HTERT RPE-1 (cell line): ENCODE results near the gene WFDC2.
"Not testable (repeated sequence)": the region's sequence is repeated elsewhere in the genome, so short reads cannot be mapped to it uniquely, and the experiment has no call there.

Source experiments
- in situ Hi-C: fragments of 300-500 bp; cut with MboI; formaldehyde crosslinking; loops from 4 replicates; pipeline ENCODE4 v1.14.3; 2020; ENCODE audit warnings: low sequenced_read_pairs

WFDC2 gene

DNA sequence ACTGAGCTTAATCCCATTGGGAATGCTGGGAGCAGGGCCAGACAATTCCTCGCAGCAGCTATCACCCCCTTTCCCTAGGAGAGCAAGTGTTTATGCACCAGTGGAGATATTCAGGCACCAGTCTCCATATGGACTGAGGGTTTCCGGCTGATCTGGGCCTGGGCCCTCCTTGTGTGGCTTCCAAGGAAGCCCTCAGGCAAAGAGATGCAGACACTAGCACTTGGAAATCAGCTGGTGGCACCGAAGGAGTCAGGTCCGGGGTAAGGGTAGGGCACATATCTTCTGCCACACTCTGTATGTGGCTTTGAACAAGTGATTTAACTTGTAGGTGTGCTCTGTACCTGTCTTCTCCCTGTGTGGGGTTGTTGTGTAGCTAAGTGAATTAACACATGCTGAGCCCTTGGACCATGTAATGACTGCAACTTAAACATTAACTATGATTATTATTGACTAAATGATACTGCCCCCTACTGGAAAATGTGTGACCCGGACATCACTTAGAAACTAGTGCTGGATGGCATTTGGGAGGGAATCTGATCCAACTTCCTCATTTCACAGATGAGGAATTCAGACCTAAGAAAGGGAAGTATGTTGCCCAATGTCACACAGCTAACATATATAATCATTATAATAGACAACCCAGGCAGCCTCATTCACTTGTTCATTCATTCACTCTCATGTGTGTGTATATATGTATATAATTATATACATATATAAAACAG, 19.3 kb upstream of the WFDC2 start:
- in situ Hi-C loops, result no loop called here

GRCh38 chr20:45452238-45452637, 17.3 kb upstream of the WFDC2 start:
- in situ Hi-C loops, result no loop called here

GRCh38 chr20:45452772-45453691, 16.5 kb upstream of the WFDC2 start:
- in situ Hi-C loops, result no loop called here

DNA sequence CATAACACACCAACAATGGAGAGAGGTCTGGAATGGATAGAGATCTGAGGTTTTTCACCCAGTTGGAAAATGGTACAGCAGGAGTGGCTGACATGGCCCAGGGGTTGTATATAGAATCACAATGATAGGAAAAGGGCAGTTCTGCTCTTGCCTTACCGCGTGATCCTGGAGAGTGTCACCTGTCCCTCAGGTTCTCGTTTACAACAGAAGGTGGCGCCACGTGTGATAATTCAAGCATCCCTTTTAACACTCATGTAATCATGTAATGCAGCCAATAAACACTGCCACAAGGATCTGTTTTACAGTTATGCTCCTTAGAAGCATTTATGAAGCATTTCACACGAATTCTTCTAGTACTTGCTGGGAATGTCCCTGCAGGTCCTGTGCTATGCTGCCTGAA, 12.9 kb upstream of the WFDC2 start:
- in situ Hi-C loops, result no loop called here

GRCh38 chr20:45459606-45460005, 9.9 kb upstream of the WFDC2 start:
- in situ Hi-C loops, result no loop called here

DNA sequence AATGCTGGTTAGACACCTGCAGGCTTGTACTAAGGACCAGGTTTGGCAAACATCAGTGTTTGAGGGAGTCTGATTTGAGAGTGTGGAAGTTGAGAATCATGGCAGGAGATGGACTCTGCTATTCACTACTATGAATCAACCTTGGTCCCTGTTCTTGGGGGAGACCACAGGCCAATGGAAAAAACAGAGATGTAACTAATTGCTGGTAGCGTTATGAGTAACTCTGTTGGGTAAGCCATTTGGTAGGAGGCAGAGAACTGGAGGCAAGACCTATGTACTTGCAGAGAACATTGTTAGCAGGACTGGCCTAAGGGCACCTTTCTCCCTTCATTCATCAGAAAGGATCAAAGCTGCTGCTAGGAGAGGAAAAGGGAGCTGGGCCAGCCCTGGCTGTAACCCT, 8.3 kb upstream of the WFDC2 start:
- in situ Hi-C loops, result no loop called here

DNA sequence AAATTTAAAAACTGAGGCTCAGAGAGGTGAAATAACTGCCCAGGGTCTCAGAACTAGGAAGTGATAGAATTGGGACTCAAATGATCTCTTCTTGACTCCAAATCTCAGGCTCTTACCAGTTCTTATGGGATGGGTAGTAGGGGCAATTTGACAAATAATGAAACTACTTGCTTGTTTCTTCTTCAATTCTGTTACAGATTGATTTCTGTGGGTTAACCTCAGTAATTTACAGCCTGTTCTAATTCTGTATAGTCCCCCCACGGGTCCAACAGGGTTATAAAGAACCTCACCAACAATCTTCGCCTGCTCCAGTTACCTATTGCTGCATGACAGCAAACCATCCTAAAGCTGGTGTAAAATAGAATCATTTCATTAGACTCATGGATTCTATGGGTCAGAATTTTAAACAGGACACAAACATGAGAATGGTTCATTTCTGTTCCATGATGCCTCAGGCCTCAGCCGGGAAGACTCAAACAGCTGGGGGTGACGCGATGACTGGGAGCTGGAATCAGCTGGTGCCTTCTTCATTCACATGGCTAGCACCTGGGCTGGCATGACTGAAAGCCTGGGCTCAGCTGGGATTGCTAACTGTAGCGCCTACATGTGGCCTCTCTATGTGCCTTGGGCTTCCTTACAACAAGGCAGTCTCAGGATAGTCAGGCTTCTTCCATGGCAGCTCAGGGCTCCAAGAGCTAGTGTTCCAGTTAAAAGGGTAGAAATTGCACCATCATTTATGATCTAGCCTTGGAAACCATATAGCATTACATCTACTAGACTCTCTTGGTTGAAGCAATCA, 6.6 kb upstream of the WFDC2 start:
- in situ Hi-C loops, result no loop called here

- in situ Hi-C loops, result no loop called here
Observed at GRCh38 chr20:45463709-45464108, 5.8 kb upstream of the WFDC2 start.

GRCh38 chr20:45465491-45466266, 3.9 kb upstream of the WFDC2 start:
- in situ Hi-C loops, result no loop called here

DNA sequence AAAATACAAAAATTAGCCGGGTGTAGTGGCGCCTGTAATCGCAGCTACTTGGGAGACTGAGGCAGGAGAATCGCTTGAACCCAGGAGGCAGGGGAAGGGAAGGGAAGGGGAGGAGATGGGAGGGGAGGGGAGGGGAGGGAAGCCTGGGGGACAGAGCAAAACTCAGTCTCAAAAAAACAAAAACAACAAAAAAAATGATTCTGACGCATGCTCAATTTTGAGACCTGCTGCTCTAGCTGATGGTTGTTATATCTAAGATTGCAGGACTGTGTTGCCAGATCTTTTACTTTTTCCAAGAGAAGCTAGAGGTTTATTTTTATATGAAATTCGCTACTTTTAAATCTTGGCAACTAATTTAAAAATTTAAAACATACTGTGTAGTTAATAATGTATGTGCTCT, 2.4 kb upstream of the WFDC2 start:
- in situ Hi-C loops, result no loop called here

- in situ Hi-C loops, result no loop called here
Observed at GRCh38 chr20:45467861-45468260, 1.7 kb upstream of the WFDC2 start.

GRCh38 chr20:45470262-45470931, 844 bp downstream of the WFDC2 start:
- in situ Hi-C loops, result no loop called here

GRCh38 chr20:45470937-45471336, 1.4 kb downstream of the WFDC2 start:
- in situ Hi-C loops, result no loop called here

GRCh38 chr20:45472286-45472685, 2.7 kb downstream of the WFDC2 start:
- in situ Hi-C loops, result not testable (repeated sequence)

DNA sequence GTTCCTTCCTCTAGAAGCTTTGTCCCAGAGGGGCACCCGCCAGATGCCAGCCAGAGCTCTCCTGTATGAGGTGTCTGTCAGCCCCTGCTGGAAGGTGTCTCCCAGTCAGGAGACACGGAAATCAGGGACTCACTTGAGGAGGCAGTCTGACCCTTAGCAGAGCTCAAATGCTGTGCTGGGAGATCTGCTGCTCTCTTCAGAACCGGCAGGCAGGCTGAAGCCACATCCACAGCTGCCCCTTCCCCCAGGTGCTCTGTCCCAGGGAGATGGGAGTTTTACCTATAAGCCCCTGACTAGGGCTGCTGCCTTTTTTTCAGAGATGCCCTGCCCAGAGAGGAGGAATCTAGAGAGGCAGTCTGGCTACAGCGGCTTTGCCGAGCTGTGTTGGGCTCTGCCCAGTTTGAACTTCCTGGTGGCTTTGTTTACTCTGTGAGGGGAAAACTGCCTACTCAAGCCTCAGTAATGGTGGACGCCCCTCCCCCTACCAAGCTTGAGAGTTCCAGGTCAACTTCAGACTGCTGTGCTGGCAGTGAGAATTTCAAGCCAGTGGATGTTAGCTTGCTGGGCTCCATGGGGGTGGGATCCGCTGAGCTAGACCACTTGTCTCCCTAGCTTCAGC, 8.1 kb downstream of the WFDC2 start:
- in situ Hi-C loops, result not testable (repeated sequence)

DNA sequence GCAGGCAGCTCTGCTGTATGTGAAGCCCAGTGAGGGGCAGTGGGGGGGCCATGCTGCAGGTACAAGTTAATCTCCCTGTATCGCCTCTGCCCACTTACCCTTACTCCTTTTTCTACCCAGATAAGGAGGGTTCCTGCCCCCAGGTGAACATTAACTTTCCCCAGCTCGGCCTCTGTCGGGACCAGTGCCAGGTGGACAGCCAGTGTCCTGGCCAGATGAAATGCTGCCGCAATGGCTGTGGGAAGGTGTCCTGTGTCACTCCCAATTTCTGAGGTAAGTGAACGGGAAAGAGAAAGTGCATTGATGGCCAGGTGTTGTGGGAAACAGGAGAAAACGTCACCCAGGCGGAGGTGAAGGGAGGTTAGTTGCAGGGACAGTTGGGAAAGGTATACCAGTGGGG, 10.3 kb downstream of the WFDC2 start:
- in situ Hi-C loops, result no loop called here

GRCh38 chr20:45484676-45485075, 15.1 kb downstream of the WFDC2 start:
- in situ Hi-C loops, result no loop called here

- in situ Hi-C loops, result no loop called here
Observed at GRCh38 chr20:45485388-45485787, 15.8 kb downstream of the WFDC2 start.

- in situ Hi-C loops, result no loop called here
Observed at GRCh38 chr20:45487231-45487635, 17.7 kb downstream of the WFDC2 start.

DNA sequence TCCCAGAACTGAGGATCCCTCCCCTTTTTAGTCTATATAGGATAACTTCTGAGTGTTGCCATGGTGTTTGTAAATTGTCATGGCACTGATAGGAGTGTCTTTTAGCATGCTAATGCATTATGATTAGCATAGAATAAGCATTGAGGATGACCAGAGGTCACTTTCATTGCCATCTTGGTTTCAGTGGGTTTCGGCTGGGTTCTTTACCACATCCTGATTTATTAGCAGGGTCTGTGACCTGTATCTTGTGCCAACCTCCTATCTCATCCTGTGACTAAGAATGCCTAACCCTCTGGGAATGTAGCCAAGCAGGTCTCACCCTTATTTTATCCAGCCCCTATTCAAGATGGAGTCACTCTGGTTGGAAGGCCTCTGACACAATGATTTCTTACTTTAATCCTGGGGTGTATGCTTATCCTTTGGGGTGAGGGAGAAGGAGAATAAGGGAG, 19.6 kb downstream of the WFDC2 start:
- in situ Hi-C loops, result no loop called here
